C4-2B (cell line): Measurements from ENCODE around the gene CD180.

ENCODE experiments used
- CTCF ChIP-seq: fragments of 450-650 bp; conservative IDR thresholded peaks from 2 replicates; pipeline ENCODE4 v1.5.1; 2017; ENCODE audit warnings: mild to moderate bottlenecking
- ZFX ChIP-seq: fragments of 450-650 bp; IDR thresholded peaks from 2 replicates; pipeline ENCODE4 v1.6.1; 2017

GRCh38 chr5:67163863-67164595, 32.6 kb downstream of the CD180 start:
- TF ChIP-seq CTCF = no peak
- no peak for TF ChIP-seq ZFX
